ENCODE data around the gene PDGFRA.

Gene PDGFRA

DNA sequence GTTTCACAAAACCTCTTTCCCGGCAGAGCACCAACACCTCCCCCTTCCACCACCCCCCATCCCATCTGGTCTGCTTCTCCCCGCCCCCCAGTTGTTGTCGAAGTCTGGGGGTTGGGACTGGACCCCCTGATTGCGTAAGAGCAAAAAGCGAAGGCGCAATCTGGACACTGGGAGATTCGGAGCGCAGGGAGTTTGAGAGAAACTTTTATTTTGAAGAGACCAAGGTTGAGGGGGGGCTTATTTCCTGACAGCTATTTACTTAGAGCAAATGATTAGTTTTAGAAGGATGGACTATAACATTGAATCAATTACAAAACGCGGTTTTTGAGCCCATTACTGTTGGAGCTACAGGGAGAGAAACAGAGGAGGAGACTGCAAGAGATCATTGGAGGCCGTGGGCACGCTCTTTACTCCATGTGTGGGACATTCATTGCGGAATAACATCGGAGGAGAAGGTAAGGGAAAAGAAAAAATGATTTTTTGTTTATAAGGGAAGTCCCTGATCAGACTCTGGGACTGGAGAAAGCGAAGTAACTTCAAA is at the start of gene PDGFRA:
TSS of gene PDGFRA (plus strand) at position 333 of the 541 bp plus-strand sequence. CDS start 29,476 bp downstream, outside the sequence.
- DNase-seq (ENCODE audit: low read depth): peak; percentile 85

DNA sequence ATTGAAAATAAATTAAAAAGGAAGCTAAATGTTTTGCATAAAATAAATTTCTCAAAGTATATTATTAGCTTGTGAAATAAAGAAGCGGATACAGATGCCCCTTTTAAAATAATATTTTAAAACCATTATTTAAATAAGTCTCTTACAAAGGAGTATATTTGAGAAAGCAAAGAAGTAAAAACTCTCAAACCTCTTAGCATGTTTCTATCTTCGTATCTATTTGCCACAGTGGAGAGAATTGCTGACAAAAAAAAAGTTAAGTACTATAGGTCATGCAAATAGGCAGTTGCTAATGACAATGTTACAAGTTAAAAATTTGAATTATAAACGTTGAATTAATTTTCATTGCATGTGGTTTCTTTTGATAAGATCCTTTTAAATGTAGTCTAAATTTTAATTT is 44.5 kb upstream of the PDGFRA start:
- DNase-seq (ENCODE audit: low read depth): no peak

DNA sequence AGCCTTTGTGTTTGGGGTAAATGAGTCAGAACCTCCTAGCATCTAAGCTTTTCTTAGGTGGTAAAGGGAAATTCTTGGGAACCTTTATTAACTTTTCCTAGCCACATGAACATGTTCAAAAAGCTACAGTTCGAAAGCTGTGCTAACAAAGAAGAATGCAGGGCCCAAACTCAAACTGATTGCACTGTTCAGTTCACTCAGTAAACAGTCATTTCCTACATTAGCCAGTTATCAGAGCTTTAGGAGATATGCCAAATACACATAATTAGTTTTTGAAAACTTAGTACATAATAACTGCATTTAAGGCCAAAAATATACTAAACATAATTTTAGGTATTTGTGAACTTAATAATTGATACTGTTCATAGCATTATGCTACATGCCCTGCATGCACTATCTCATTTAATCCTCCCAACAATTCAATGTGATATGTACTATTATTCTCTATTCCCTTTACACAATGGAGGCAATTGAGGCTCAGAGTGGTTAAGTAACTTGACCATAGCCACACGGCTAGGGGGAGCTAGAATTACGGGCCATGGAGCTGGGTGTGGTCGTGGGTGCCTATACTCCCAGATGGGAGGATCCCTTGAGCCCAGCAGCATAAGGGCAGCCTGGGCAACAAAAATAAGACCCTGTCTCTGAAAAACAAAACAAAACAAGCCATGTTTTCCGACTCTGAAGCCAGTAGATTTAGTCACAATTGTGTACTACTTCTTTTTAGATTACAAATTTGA is 43.9 kb upstream of the PDGFRA start:
- no peak for DNase-seq (ENCODE audit: low read depth)

DNA sequence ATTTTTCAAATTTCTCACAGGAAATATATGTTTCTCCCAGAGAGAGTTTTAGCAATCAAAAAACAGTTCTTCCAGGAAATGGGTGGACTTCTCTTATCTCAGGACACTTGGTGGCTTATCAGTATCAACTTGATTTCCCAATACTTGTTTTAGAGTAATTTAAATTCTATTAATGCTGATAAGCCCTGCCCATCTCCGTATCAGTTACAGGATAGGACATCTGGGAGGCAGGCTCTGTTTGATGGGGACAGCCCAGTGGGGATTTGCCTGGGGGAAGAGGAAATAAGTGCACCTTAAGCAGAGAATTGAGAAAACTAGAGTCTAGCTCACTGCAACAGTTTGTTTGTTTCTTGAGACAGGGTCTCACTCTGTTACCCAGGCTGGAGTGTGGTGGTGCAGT is 43.2 kb upstream of the PDGFRA start:
- no peak for DNase-seq (ENCODE audit: low read depth)

DNA sequence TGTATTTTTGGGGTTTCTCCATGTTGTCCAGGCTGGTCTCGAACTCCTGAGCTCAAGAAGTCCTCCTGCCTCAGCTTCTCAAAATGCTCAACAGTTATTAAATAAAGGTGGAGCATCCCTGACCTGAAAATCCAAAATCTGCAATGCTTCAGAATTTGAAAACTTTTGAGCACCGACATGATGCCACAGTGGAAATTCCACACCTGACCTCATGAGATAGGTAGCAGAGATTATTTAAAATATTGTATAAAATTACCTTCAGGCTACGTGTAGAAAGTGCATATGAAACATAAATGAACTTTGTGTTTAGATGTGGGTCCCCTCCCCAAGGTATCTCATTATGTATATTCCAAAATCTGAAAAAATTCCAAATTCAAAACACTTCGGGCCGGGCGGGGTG is 42.7 kb upstream of the PDGFRA start:
- DNase-seq (ENCODE audit: low read depth): no peak

DNA sequence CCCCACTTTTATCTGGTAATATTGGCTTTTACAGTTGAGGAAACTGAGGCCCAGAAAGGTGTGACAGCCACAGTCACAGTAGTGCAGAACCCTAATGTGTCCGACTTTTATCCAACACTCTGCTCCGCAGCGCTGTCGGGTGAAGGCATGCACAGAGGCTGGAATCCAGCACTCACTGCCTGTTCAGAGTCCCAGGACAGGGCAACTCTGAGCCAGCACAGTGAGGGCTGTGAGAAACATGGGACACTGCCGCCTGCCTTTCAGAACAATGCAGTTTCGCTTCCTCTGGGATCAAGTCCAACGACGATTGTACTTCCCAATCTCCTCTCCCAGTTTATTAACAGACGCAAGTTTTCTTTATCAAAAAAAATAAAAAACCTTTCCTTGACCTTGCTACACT is 41.9 kb upstream of the PDGFRA start:
- no peak for DNase-seq (ENCODE audit: low read depth)

DNA sequence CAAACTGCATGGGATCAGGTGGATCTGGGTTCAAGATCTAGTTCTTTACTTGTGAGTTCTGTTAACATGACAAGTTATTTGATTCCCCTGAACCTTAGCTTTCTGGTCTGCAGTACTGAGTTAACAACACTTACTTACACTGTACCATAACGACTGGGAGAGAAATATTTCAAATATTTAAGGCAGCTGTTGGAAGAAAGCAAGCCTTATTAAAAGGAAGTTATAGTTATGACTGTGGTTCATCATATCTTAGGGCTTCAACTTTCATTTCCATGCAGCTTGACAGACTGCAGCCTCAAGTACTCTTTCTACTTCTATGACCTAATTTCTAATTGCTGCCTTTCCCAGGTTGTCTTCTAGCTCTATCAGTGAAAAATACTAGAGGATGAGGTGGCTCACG is 40.0 kb upstream of the PDGFRA start:
- DNase-seq (ENCODE audit: low read depth): peak; percentile 67

DNA sequence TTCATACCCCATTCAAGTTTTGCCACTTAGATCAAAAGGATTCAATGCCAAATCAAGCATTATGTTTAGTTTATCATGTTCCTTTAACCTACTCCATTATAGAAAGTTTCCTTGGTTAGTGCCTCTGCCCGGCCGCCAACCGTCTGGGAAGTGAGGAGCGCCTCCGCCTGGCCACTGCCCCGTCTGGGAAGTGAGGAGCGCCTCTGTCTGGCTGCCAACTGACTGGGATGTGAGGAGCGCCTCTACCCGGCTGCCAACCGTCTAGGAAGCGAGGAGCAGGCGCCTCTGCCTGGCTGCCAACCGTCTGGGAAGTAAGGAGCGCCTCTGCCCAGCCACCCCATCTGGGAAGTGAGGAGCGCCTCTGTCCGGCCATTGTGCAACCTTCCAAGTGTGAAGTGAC is 36.3 kb upstream of the PDGFRA start:
- no peak for DNase-seq (ENCODE audit: low read depth)

DNA sequence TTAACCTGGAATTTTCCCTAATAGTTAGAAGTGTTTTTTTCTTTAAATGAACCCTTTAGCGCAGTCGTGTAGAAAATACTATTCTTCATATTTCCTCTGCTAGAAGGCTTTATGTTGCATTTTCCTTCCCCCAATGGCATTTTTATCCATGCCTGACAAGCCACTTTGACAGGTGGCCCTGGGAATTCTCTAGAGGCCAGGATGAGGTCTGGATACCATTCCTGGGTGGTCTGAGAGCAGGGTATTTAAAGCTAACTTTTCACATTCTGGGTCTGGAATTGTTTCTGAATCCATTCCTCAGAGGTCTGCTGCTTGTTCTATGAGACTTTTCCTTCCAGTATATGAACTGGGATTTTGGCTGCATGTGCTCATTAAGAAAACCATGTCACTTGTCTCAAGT is 31.2 kb upstream of the PDGFRA start:
- DNase-seq (ENCODE audit: low read depth): no peak

DNA sequence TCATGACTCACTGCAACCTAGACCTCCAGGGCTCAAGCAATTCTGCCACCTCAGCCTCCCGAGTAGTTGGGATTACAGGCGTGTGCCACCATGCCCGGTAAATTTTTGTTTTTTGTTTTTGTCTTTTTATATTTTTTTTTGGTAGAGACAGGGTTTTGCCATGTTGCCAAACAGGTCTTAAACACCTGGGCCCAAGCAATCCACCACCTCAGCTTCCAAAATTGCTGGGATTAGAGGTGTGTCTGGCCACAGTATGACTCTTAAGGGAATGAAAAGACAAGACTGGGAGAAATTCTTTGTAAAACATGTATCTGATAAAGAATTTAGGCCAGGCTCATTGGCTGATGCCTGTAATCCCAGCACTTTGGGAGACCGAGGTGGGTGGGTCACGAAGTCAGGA is 29.2 kb upstream of the PDGFRA start:
- no peak for DNase-seq (ENCODE audit: low read depth)

DNA sequence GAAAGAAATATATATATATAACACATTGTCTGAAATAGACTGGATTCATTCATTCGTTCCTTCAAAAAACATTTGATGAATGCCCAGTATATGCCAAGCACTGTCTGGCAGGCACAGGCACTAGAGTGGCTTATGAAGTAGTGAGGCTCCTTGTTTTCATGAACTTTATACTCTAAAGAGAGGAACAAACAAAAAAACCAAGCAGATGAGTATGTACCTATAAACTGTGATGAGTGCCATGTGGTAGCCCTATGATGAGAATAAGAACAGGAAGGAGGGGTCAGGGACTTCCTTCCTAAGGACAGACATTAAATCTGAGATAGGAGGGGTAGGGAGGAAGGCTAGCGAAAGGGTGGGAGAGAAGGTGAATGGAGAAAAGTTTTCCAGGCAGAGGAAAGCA is 19.5 kb upstream of the PDGFRA start:
- no peak for DNase-seq (ENCODE audit: low read depth)

DNA sequence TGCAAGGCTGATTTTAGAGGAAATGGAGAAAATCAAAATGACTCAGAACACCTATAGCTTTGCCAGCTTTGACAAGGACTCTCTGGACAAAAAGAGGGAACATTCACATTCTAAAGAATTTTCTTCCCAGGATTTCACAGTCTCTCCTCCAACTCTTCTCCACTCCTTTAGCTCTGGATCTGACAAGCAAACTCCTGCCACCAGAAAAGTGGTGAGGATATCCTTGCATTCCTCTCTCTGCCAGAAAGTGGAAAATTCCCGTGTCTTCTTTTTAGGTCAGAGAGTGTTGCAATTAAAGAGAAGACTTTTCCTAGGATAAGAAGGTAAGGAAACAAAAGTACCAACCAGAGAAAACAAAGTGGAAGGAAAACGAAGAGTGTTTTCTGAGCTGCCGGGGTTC is 16.1 kb upstream of the PDGFRA start:
- peak; percentile 36 for DNase-seq (ENCODE audit: low read depth)

DNA sequence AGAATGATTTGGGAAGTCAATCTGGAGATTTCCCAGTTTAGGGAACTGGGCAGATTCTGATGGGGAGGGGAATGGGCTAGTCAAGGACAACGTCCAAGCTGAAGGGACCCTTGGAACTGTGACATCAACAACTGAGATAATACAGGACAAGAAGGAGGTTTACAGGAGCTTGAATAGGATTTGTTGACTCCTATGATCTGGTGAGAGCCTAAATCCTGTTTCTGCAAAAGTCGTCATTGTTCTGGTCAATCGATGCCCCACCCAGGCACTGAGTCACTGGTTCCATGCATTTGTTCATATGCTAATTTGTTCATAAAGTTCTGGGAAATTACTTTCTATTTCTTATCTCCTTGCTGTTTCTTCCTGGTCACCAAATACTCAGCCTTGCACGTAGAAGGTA is 15.3 kb upstream of the PDGFRA start:
- no peak for DNase-seq (ENCODE audit: low read depth)

DNA sequence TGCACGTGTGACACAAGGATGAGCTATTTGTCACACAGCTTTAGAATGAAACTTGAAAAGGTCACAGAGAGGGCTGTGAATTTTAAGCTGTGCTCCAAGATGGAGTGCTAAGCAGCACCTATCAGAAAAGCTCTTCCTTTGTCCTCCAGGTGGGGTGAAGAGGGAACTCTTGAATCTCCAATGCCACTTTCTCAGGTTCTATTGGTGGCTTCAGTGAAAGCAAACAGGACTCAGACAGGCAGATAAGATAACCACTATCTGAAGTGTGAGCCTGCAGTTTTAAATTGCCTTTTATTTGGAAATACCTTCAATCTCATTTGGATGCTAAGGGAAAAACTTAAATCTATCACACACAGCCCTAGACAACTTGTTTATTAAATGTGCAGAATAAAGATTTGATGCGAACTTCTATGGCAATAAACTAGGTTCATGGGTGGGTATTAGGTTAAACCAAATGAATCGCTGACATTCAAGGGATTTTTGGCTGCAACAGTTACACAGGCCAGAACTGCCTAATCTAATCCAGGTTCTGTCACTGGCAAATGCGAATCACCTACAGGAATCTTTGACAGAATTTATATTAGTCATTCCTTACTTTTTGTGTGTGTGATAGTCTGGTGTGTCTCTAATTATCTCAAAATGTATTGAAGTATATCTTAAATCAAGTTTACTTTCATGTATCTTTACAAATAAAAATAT is 13.6 kb upstream of the PDGFRA start:
- DNase-seq (ENCODE audit: low read depth): peak; percentile 15

DNA sequence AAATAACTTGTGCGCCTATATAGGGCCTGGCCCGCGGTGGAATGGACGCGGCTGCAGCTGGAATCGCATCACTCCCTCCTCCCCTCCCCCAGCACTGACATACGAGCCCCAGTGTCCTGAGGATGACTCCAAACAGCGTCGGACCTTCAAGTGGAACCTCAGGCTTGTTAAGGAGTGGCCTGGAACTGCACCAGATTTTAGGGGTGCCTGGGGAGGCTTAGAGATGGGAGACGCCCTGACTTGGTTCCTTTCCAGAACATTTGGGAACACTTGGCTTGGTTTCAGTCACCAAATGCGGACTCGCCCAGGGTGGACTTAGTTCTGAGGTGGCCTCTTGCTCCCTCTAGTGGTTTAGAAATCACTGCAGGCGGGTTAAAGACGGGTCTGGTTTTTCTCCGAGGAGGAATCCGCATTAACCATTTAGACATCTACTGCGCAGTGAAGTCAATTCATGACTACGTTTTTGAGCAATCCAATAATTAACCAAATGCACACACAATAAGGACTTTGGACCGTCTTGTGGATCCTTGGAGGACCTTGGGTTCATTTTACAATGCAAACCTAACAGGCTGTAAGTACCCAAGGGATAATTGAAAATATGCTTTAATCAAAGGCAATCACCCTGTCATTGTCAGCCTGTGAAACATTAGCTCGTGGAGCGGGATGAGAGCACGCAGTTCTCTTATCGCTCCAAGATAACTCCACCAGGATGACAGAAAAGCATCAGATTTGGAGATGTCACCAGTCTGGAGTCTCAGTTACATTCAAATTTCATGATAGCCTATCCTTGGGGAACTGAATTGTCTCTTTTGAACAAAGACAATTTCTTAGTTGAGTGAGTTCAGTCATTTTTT is 11.2 kb upstream of the PDGFRA start:
- peak; percentile 89 for DNase-seq (ENCODE audit: low read depth)

DNA sequence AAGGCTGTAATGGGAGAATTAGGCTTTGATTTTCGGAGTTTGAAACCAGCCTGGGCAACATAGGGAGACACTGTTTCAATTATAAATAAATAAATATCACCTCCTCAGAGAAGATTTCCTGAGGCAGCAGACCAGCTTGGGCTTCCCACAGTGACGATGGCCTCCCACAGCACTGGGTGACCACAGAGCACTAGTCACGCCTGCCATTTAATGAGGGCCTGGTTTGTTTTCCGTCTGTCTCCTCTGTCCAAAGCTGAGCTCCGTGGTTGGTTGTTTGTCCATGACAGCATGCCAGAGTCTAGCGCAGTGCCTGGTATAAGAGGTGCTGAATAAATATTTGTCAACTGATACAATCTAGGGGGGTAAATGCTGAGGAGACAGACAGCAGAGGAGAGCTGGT is 10.4 kb upstream of the PDGFRA start:
- no peak for DNase-seq (ENCODE audit: low read depth)

DNA sequence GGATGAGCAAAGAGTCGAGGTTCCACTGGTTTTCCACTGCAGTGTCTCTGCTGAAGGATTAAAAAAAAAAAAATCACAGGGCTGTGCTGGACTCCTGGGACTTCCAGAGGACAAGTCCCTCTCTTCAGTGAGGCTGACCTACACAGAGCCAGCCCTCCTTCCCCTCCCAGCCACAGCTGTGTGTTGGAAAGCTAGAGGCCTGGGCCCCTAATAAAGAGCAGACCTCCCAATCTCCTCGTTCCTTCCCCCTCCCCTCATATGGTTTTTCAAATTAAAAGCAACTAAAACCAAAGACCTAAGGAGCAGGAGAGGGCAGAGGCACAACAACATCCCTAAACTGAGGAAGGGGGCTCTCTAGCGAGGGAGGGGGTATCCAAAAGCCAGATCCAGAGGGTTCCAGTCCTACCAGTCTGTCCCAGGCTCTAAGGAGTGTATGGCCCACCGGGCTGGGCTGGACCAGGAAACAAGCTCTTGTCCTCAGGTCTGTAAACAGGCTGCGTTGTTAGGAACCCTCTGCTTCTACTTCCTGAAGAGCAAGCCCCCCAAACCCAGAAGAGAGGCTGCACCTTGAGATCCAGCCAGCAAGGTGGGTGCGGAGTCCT is 4.0 kb upstream of the PDGFRA start:
- DNase-seq (ENCODE audit: low read depth): no peak

DNA sequence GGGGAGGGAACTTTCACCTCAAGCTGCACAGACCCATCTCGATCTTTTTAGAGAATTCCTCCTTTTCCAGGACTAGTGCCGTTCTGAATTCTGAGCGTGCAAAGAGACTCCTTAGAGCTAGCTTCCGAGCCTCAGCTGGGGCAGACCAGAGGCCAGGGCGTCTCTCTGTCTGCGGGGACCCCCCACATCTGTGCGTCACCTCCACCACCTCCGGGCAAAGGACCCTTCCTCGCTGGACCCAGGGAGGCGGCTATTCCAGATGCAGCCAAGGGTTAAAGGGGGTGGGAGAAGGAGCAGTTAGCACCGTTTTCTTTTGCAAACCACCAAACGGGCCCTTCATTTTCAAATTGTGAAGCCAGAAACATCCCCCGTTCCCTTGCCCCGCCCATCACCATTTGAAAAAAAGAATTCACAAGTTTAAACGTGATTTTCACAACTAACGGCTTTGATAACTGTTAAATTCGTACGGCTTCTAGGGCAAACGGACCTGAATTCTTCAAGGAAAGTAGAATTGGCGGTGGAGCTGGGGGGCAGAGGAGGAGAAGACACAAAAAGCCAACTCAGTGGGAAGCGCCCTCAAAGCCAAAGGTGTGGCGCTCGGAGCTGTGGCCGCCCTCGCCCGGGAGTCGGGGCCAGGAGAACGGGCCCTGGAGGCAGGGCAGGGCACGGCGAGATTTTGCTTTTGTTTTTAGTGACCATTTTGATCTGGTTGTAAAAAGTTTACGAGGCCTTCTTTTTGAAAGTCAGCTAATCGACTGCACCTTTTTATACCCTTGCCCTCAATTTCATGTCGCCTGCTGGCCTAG is 3.3 kb upstream of the PDGFRA start:
- DNase-seq (ENCODE audit: low read depth): peak; percentile 29

DNA sequence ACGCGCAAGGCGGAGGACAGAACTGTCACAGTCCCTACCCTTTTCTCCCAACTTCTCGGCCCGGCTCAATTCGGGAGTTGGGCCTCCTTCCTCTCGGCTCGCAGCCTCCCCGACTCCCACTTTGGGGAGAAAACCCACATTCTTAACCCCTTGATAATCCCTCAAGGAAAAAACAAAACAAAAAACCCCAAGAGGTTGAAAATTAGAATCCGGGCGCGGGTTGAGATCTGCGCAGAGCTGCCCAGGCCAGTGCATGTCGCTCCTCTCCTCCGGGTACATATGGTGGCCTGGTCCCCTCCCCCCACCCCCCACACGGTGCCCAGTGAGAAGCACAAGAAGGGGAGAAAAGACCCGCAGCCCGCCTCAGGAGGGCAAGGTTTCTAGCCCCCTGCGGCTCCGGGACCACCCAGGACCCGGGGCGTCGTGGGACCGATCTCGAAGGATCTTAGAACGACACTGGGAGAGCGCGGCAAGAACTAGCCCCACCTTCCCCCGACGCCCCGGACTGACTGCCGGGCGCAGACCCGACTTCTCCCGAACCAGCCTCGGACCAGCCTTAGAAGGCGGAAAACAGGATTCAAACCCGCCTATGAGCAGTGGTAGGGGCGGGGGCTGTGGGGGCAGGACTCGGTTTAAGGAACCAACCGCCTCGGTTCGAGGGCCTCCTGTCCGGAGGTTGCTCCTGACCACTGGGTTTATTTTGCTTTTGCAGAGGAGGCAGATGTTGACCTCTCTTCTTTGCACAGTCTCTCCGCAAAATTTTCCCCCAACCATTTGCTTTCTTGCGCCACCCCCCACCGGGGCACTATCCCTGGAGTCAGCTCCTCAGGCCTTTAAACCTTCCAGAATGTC is 2.5 kb upstream of the PDGFRA start:
- DNase-seq (ENCODE audit: low read depth): peak; percentile 78

All from EH (cell line).